ENCODE data around the gene ING3. TPM values are rescaled to one million over a fixed set of nuclear protein-coding genes. Genes with fewer than 3 reads are reported as not detected.

The ING3 gene
- polyA plus RNA-seq, 1 donor (not counting 4 experiments of a cell fraction or from before 2014, with no cell fraction given) = 9.0 TPM

DNA sequence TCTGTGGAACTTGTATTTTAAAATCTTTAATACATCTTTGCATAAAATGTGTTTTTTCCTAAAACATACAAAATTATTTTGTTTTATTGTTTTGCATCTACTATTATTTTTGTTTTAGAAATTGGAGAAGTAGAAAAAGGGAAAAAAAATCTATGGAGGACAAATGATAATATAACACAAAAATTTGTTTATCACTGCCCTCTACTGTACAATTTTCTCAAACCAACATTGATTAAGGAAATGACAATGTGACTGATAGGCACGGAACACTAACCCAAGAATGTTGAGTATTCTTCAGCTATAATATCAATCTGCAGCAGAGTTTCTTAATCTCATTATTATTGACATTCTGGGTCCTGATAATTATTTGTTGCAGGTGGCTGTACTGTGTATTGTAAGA, 9.5 kb upstream of the ING3 start:
- no peaks in the 10 kb centered on the region for H3K4me1 ChIP-seq (ENCODE audit: control insufficient read depth, extremely low read depth, insufficient read depth, low read length)
- H3K9ac ChIP-seq (ENCODE audit: control insufficient read depth, extremely low read depth, insufficient read depth, low read length) = no peak overlapping the region
- H3K79me2 ChIP-seq (ENCODE audit: control insufficient read depth, insufficient read depth, low read length) = no peaks in the 10 kb centered on the region
- H3K27ac ChIP-seq (ENCODE audit: control insufficient read depth, insufficient read depth, low read length) = no peak overlapping the region
- DNase-seq (ENCODE audit: low read depth, low spot score) = no peak
- TF ChIP-seq EZH2 (IDR thresholded peaks at IDR 0.05; ENCODE audit: low read length) = no peak
- TF ChIP-seq, protein P1, sequence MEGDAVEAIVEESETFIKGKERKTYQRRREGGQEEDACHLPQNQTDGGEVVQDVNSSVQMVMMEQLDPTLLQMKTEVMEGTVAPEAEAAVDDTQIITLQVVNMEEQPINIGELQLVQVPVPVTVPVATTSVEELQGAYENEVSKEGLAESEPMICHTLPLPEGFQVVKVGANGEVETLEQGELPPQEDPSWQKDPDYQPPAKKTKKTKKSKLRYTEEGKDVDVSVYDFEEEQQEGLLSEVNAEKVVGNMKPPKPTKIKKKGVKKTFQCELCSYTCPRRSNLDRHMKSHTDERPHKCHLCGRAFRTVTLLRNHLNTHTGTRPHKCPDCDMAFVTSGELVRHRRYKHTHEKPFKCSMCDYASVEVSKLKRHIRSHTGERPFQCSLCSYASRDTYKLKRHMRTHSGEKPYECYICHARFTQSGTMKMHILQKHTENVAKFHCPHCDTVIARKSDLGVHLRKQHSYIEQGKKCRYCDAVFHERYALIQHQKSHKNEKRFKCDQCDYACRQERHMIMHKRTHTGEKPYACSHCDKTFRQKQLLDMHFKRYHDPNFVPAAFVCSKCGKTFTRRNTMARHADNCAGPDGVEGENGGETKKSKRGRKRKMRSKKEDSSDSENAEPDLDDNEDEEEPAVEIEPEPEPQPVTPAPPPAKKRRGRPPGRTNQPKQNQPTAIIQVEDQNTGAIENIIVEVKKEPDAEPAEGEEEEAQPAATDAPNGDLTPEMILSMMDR (optimal IDR thresholded peaks at IDR 0.05 in 1 of 3, IDR thresholded peaks at IDR 0.05 in 1 of 3, conservative IDR thresholded peaks at IDR 0.05 in 1 of 3; ENCODE audit: extremely low read depth in 1 of 3, insufficient read depth in 2 of 3, low read length in 3 of 3) = no peak
- dilution Hi-C loops (cut with MboI; ENCODE audit: extremely low pct_ligation_motif_present, low sequenced_read_pairs) = no loop called here
- H2AFZ ChIP-seq (ENCODE audit: control insufficient read depth, low read length) = no peak overlapping the region
- no peaks in the 10 kb centered on the region for H3K27me3 ChIP-seq (ENCODE audit: control insufficient read depth, extremely low read depth, insufficient read depth, low read length)
- no peaks in the 10 kb centered on the region for H3K9me3 ChIP-seq (ENCODE audit: control insufficient read depth, low read depth, low read length)
- no peak overlapping the region for H3K4me3 ChIP-seq (ENCODE audit: control insufficient read depth in 2 of 3, extremely low read depth in 1 of 3, insufficient read depth in 2 of 3, low read depth in 1 of 3, low read length in 3 of 3)
- no peaks in the 10 kb centered on the region for H4K20me1 ChIP-seq (ENCODE audit: control insufficient read depth, extremely low read depth, insufficient read depth, low read length)
- no peaks in the 10 kb centered on the region for H3K36me3 ChIP-seq (ENCODE audit: control insufficient read depth in 2 of 2, extremely low read depth in 1 of 2, insufficient read depth in 2 of 2, low read length in 2 of 2)
- FAIRE-seq = no peak
- no peaks in the 10 kb centered on the region for H3K9me1 ChIP-seq (ENCODE audit: control insufficient read depth, extremely low read depth, insufficient read depth, low read length)
- H3K4me2 ChIP-seq (ENCODE audit: control insufficient read depth, extremely low read depth, insufficient read depth, low read depth, low read length) = no peak overlapping the region

DNA sequence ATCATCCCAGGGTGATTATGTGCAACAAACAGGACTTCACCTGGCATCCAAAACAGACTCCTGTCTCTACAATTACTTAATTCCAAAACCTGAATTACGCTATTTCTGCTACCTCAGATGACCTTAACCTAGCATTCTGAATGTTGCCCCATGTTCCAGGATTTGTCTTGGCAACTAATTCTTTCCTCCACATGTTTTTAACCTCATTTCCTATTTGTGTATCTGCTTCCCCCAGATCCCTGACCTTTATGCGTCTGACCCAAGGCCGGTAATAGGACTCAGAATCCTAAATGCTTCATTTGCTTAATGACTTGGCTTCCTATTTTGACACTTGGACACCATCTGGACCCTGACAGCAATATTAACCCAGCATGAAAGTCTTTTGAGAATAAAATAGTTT, 8.7 kb upstream of the ING3 start:
- no peak overlapping the region for H3K9ac ChIP-seq (ENCODE audit: control insufficient read depth, extremely low read depth, insufficient read depth, low read length)
- no peak overlapping the region for H3K4me2 ChIP-seq (ENCODE audit: control insufficient read depth, extremely low read depth, insufficient read depth, low read depth, low read length)
- H3K4me1 ChIP-seq (ENCODE audit: control insufficient read depth, extremely low read depth, insufficient read depth, low read length) = no peaks in the 10 kb centered on the region
- no peak for TF ChIP-seq EZH2 (IDR thresholded peaks at IDR 0.05; ENCODE audit: low read length)
- TF ChIP-seq, protein P1 (optimal IDR thresholded peaks at IDR 0.05 in 1 of 3, IDR thresholded peaks at IDR 0.05 in 1 of 3, conservative IDR thresholded peaks at IDR 0.05 in 1 of 3; ENCODE audit: extremely low read depth in 1 of 3, insufficient read depth in 2 of 3, low read length in 3 of 3) = no peak
- dilution Hi-C loops (cut with MboI; ENCODE audit: extremely low pct_ligation_motif_present, low sequenced_read_pairs) = no loop called here
- no peak for FAIRE-seq
- H3K9me3 ChIP-seq (ENCODE audit: control insufficient read depth, low read depth, low read length) = no peaks in the 10 kb centered on the region
- no peak for DNase-seq (ENCODE audit: low read depth, low spot score)
- no peaks in the 10 kb centered on the region for H3K36me3 ChIP-seq (ENCODE audit: control insufficient read depth in 2 of 2, extremely low read depth in 1 of 2, insufficient read depth in 2 of 2, low read length in 2 of 2)
- no peak overlapping the region for H2AFZ ChIP-seq (ENCODE audit: control insufficient read depth, low read length)
- H3K79me2 ChIP-seq (ENCODE audit: control insufficient read depth, insufficient read depth, low read length) = no peaks in the 10 kb centered on the region
- no peak overlapping the region for H3K27ac ChIP-seq (ENCODE audit: control insufficient read depth, insufficient read depth, low read length)
- H3K4me3 ChIP-seq (ENCODE audit: control insufficient read depth in 2 of 3, extremely low read depth in 1 of 3, insufficient read depth in 2 of 3, low read depth in 1 of 3, low read length in 3 of 3) = no peak overlapping the region
- H4K20me1 ChIP-seq (ENCODE audit: control insufficient read depth, extremely low read depth, insufficient read depth, low read length) = no peaks in the 10 kb centered on the region
- no peaks in the 10 kb centered on the region for H3K27me3 ChIP-seq (ENCODE audit: control insufficient read depth, extremely low read depth, insufficient read depth, low read length)
- H3K9me1 ChIP-seq (ENCODE audit: control insufficient read depth, extremely low read depth, insufficient read depth, low read length) = no peaks in the 10 kb centered on the region

Measured in keratinocyte (primary cell).